HepG2 (cell line): ENCODE measurements around the gene TPX2. TPM values are rescaled to one million over a fixed set of nuclear protein-coding genes. Genes with fewer than 3 reads are reported as not detected.

Source experiments
- ATAC-seq: fragments of 200-7000 bp; cut with Tn5 transposase; 3 replicates; pipeline ENCODE4 v1.9.1; 2020; ENCODE audit warnings: mild to moderate bottlenecking, moderate library complexity
- BruUV-seq: library from RNA; stranded (reverse); fragments of 400-500 nt; replicated peaks from 2 replicates; lab custom pipeline; 2021; lab: Mats Ljungman, UMichigan
- CTCF ChIA-PET: fragments of 300-600 bp; formaldehyde crosslinking; extraction: SDS; loops from one replicate; lab custom pipeline; 2021; ENCODE audit warnings: low total read pairs, inconsistent platforms, low intra/inter-chr PET ratio; lab: Yijun Ruan, JAX
- POLR2A ChIA-PET: fragments of 350-600 bp; sonication (Branson Sonifier 250); formaldehyde crosslinking; loops from one replicate; lab custom pipeline; 2020; ENCODE audit warnings: antibody characterized with exemption, inconsistent platforms; lab: Yijun Ruan, JAX
- DNase-seq: peaks from one replicate; pipeline ENCODE4 v3.0.0-alpha.2; 2015; ENCODE audit warnings: low spot score
- FAIRE-seq: peaks from 3 replicates; lab custom pipeline; 2011; peaks lifted over from hg19 to GRCh38; lab: Jason Lieb, UNC
- H2AFZ ChIP-seq: one replicate; pipeline ENCODE4 v1.6.1; 2011; ENCODE audit warnings: low read length, inconsistent platforms
- H3K27ac ChIP-seq: fragments of 300-600 bp; 3 replicates; pipeline ENCODE4 v1.8.0; 2011; ENCODE audit warnings: mixed run types, mild to moderate bottlenecking, mixed read lengths, low read length, inconsistent platforms; ENCODE audit not compliant: insufficient read depth; ENCODE audit errors: extremely low read length
- H3K27me3 ChIP-seq, 2 experiments: fragments of 200-600 bp in 1 of 2; 2 replicates in 1 of 2; 3 replicates in 1 of 2; pipeline versions ENCODE4 v1.6.0 to v1.8.0; 2011; ENCODE audit warnings: low read length in 2 of 2, mild to moderate bottlenecking in 2 of 2, moderate library complexity in 2 of 2, inconsistent platforms in 1 of 2; ENCODE audit not compliant: insufficient read depth in 2 of 2, control insufficient read depth in 1 of 2
- H3K36me3 ChIP-seq, 2 experiments: fragments of 200-600 bp in 1 of 2; replicated peaks in 1 of 2; 2 replicates in 1 of 2; 3 replicates in 1 of 2; pipeline versions ENCODE4 v1.5.1 to v1.8.0; 2011; ENCODE audit warnings: low read length in 2 of 2, inconsistent platforms in 1 of 2; ENCODE audit not compliant: insufficient read depth in 2 of 2, control insufficient read depth in 1 of 2
- H3K4me1 ChIP-seq: 2 replicates; pipeline ENCODE4 v1.5.1; 2012; ENCODE audit warnings: low read length, inconsistent platforms; ENCODE audit not compliant: insufficient read depth
- H3K4me2 ChIP-seq: 2 replicates; pipeline ENCODE4 v1.6.0; 2011; ENCODE audit warnings: low read depth, low read length, inconsistent platforms
- H3K4me3 ChIP-seq, 3 experiments: fragments of 200-600 bp in 1 of 3; sonication (generic), shearing (Covaris generic) in 1 of 3; replicated peaks in 1 of 3; 2 replicates each; pipeline ENCODE4 v1.5.1; 2011 to 2016; ENCODE audit warnings: low read length in 3 of 3, inconsistent platforms in 2 of 3, low read depth in 2 of 3, mild to moderate bottlenecking in 2 of 3, control low read depth in 1 of 3, mixed read lengths in 1 of 3; ENCODE audit not compliant: insufficient read depth in 1 of 3
- H3K79me2 ChIP-seq: one replicate; pipeline ENCODE4 v1.6.1; 2011; ENCODE audit warnings: low read length, inconsistent platforms; ENCODE audit not compliant: insufficient read depth
- H3K9ac ChIP-seq: 2 replicates; pipeline ENCODE4 v1.6.0; 2011; ENCODE audit warnings: mild to moderate bottlenecking, low read depth, low read length, inconsistent platforms; ENCODE audit not compliant: insufficient read depth
- H3K9me3 ChIP-seq: 2 replicates; pipeline ENCODE4 v1.5.1; 2012; ENCODE audit warnings: mild to moderate bottlenecking, low read length
- H4K20me1 ChIP-seq: 2 replicates; pipeline ENCODE4 v1.6.0; 2011; ENCODE audit warnings: inconsistent platforms, mild to moderate bottlenecking, low read length, moderate library complexity; ENCODE audit not compliant: insufficient read depth
- ETV5 ChIP-seq: IDR thresholded peaks from 2 replicates; pipeline ENCODE4 v1.6.1; 2018; ENCODE audit warnings: missing biosample characterization, missing genetic modification reagents, inconsistent platforms, borderline replicate concordance
- IRF2 ChIP-seq: IDR thresholded peaks from 2 replicates; pipeline ENCODE4 v1.6.1; 2018; ENCODE audit warnings: missing genetic modification reagents, missing compliant biosample characterization
- KLF6 ChIP-seq: IDR thresholded peaks from 2 replicates; pipeline ENCODE4 v1.8.0; 2016; ENCODE audit warnings: missing biosample characterization, missing genetic modification reagents
- TOE1 ChIP-seq: sonication (generic); formaldehyde crosslinking; IDR thresholded peaks from 2 replicates; pipeline ENCODE4 v1.4.0; 2020; ENCODE audit warnings: mild to moderate bottlenecking, missing genetic modification reagents
- ZNF224 ChIP-seq: sonication (generic); formaldehyde crosslinking; IDR thresholded peaks from 2 replicates; pipeline ENCODE4 v1.5.0; 2020; ENCODE audit warnings: mild to moderate bottlenecking, missing genetic modification reagents
- ZNF44 ChIP-seq: sonication (generic); formaldehyde crosslinking; IDR thresholded peaks from 2 replicates; pipeline ENCODE4 v1.5.1; 2020; ENCODE audit warnings: mild to moderate bottlenecking, missing genetic modification reagents
- ZNF468 ChIP-seq: sonication (generic); formaldehyde crosslinking; IDR thresholded peaks from 2 replicates; pipeline ENCODE4 v1.8.0; 2022; ENCODE audit warnings: mild to moderate bottlenecking, moderate library complexity, missing genetic modification reagents
- ZNF567 ChIP-seq: sonication (generic); formaldehyde crosslinking; IDR thresholded peaks from 2 replicates; pipeline ENCODE4 v1.8.1; 2023; ENCODE audit warnings: mild to moderate bottlenecking, missing genetic modification reagents, borderline replicate concordance
- ZNF616 ChIP-seq: sonication (generic); formaldehyde crosslinking; IDR thresholded peaks from 2 replicates; pipeline ENCODE4 v1.5.0; 2020; ENCODE audit warnings: low read depth, mild to moderate bottlenecking, missing genetic modification reagents
- WGBS: methylation state at CpG from one replicate; pipeline ENCODE4 v1.1.6; 2017; ENCODE audit warnings: low lambda C conversion rate; 5-methylcytosine and 5-hydroxymethylcytosine counted together
- in situ Hi-C: cut with HindIII; loops from 2 replicates; pipeline ENCODE4 v1.10.0; 2017; ENCODE audit warnings: low pct_unique_long_range_greater_than_20kb; ENCODE audit not compliant: extremely low pct_ligation_motif_present
- intact Hi-C: fragments of 100-400 bp; cut with micrococcal nuclease; formaldehyde crosslinking; loops from one replicate; pipeline ENCODE4 v1.10.0; 2022; ENCODE audit not compliant: unreplicated experiment
- polyA plus RNA-seq, 8 experiments: library from polyadenylated mRNA; depleted of rRNA in 3 of 8; stranded (reverse) in 7 of 8; unstranded in 1 of 8; fragments of >200 nt; fragmentation: Illumina TruSeq in 4 of 8; extraction: Trizol in 4 of 8; gene quantifications; 2 replicates each; pipeline versions ENCODE4 v1.2.1 to v1.2.3, GENCODE V29; 2011 to 2016; ENCODE audit warnings: low read depth in 4 of 8, missing spikeins in 1 of 8, mixed read lengths in 1 of 8; ENCODE audit not compliant: insufficient read depth in 1 of 8
- total RNA-seq, 5 experiments: library from RNA; depleted of rRNA; stranded (reverse); fragments of >200 nt; fragmentation: Illumina TruSeq; extraction: Trizol; gene quantifications; 2 replicates each; pipeline ENCODE4 v1.2.3, GENCODE V29; 2016; ENCODE audit warnings: low read depth in 1 of 5
- TF ChIP-seq, protein P1 (sequence below): sonication (generic); formaldehyde crosslinking; IDR thresholded peaks from 2 replicates; pipeline ENCODE4 v1.4.0; 2020; ENCODE audit warnings: missing genetic modification reagents, low read depth, mild to moderate bottlenecking, borderline replicate concordance
- TF ChIP-seq, protein P2 (sequence below): sonication (generic); formaldehyde crosslinking; IDR thresholded peaks from 2 replicates; pipeline ENCODE4 v1.4.0; 2020; ENCODE audit warnings: mild to moderate bottlenecking, missing genetic modification reagents
- TF ChIP-seq, protein P3 (sequence below): sonication (generic); formaldehyde crosslinking; IDR thresholded peaks from 2 replicates; pipeline ENCODE4 v1.9.0; 2021; ENCODE audit warnings: missing genetic modification reagents, mild to moderate bottlenecking, borderline replicate concordance
- TF ChIP-seq, protein P4 (sequence below): IDR thresholded peaks from 2 replicates; pipeline ENCODE4 v1.6.1; 2016; ENCODE audit warnings: low read depth, borderline replicate concordance

Gene TPX2
- total and polyA plus RNA-seq, 2 of the 13 experiments (the other 11 are each of a cell fraction or from before 2014, with no cell fraction given) = 34.3 to 124 TPM

DNA sequence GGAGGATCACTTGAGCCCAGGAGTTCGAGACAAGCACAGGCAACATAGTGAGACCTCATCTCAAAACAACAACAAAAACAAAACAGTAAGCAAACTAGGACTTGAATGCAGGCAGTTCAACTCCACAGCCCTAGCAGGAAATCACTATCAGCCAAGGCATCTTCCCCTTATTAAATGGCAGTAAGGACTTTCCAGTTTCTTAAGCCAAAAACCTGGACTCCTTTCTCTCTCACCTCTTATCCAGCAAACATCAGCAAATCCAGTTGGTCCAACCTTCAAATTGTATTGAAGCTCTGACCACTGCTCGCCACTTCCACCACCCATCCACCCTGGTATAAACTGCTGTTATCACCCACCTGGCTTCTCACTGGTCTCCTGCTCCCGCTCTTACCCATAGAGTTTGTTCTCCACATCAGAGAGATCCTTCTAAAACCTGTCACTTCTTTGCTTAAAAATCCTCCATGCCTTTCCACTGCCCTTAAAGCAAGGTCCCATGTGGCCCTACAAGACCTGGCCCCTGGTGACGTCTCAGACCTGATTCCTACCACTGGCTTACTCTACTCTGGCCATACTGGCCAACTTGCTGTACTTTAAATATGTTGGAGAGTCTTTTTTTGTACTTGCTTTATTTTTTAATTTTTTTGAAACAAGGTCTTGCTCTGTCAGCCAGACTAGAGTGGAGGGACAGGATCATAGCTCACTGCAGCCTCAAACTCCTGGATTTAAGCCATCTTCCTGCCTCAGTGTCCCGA lies 44.1 kb upstream of the TPX2 start (continued):
- TF ChIP-seq, protein P1, sequence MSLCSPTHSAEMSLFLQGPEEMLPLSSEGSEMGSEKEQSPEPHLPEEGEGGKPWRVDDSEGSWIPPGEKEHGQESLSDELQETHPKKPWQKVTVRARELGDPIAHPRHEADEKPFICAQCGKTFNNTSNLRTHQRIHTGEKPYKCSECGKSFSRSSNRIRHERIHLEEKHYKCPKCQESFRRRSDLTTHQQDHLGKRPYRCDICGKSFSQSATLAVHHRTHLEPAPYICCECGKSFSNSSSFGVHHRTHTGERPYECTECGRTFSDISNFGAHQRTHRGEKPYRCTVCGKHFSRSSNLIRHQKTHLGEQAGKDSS (CRISPR knock-in tag) = no peak

DNA sequence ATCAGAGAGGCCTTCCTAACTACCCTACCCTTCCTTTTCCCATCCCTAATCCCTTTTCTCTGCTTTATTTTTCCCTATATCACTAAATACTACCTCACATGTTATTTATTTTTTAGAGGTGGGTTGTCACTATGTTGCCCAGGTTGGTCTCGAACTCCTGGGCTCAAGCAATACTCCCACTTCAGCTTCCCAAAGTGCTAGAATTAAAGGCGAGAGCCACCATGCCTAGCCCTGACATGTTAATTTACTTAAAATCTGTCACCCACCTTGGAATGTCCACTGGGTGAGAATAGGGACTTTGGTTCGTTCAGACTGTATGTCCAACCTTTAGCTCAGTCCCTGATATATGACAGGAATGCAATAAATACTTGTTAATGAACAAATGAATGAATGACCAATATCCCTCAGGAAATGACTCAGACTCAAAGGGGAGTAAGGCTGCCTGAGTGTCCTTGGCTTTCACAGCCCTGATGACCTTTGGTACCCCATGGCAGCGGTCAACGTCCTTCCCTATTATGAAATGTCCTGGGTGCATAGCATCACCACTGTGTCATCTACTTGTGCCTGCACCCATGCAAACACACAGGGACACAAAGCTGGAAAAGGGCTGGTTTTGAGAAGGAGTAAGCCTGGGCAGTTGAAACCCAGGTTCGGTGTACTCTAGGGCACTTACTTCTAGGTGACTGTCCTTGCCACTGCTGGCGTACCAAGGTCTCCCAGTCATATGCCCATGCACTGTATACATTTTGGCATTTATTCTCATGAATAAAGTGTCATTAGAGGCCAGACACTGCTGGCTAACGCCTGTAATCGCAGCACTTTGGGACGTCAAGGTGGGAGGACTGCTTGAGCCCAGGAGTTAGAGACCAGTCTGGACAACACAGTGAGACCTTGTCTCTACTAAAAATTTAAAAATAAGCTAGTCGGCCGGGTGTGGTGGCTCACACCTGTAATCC lies 43.0 kb upstream of the TPX2 start:
- in situ Hi-C loops = no loop called here
- POLR2A ChIA-PET = interaction anchor here (0.8 to 33.2 kb wide), 19 partner anchors 8 to 149 kb away, joined by 3 to 2822 read pairs (median 13); partner anchors contain the start of genes BCL2L1, ID1 and TPX2
- TSS peak; percentile 70 for BruUV-seq
- 0 out of 2 replicates have a peak, but pooled peaks have one; percentile 24 for TF ChIP-seq ZNF44 (CRISPR knock-in tag)
- TF ChIP-seq, protein P2, sequence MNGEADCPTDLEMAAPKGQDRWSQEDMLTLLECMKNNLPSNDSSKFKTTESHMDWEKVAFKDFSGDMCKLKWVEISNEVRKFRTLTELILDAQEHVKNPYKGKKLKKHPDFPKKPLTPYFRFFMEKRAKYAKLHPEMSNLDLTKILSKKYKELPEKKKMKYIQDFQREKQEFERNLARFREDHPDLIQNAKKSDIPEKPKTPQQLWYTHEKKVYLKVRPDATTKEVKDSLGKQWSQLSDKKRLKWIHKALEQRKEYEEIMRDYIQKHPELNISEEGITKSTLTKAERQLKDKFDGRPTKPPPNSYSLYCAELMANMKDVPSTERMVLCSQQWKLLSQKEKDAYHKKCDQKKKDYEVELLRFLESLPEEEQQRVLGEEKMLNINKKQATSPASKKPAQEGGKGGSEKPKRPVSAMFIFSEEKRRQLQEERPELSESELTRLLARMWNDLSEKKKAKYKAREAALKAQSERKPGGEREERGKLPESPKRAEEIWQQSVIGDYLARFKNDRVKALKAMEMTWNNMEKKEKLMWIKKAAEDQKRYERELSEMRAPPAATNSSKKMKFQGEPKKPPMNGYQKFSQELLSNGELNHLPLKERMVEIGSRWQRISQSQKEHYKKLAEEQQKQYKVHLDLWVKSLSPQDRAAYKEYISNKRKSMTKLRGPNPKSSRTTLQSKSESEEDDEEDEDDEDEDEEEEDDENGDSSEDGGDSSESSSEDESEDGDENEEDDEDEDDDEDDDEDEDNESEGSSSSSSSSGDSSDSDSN (CRISPR knock-in tag) = peak; percentile 66
- TF ChIP-seq, protein P3, sequence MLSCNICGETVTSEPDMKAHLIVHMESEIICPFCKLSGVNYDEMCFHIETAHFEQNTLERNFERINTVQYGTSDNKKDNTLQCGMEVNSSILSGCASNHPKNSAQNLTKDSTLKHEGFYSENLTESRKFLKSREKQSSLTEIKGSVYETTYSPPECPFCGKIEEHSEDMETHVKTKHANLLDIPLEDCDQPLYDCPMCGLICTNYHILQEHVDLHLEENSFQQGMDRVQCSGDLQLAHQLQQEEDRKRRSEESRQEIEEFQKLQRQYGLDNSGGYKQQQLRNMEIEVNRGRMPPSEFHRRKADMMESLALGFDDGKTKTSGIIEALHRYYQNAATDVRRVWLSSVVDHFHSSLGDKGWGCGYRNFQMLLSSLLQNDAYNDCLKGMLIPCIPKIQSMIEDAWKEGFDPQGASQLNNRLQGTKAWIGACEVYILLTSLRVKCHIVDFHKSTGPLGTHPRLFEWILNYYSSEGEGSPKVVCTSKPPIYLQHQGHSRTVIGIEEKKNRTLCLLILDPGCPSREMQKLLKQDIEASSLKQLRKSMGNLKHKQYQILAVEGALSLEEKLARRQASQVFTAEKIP = no peak
- TF ChIP-seq KLF6 (CRISPR knock-in tag) = peak; percentile 88; the same call in 1 of the 2 replicates
- TF ChIP-seq TOE1 = no peak; the same call in none of the 2 replicates
- TF ChIP-seq ZNF224 (CRISPR knock-in tag) = no peak; the same call in 1 of the 2 replicates
- TF ChIP-seq ZNF567 (CRISPR knock-in tag) = 0 out of 2 replicates have a peak, but pooled peaks have one; percentile 80
- TF ChIP-seq ZNF468 (CRISPR knock-in tag) = no peak
- peak; percentile 99 for TF ChIP-seq IRF2 (CRISPR knock-in tag)
- TF ChIP-seq ETV5 (CRISPR knock-in tag) = peak; percentile 100
- TF ChIP-seq, protein P4, sequence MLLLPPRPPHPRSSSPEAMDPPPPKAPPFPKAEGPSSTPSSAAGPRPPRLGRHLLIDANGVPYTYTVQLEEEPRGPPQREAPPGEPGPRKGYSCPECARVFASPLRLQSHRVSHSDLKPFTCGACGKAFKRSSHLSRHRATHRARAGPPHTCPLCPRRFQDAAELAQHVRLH (CRISPR knock-in tag) = peak; percentile 99
- no peak for TF ChIP-seq ZNF616 (CRISPR knock-in tag)

More for the DNA sequence above, 43.0 kb upstream of the TPX2 start:
- peak; percentile 84 for ATAC-seq
- 43% methylated on average over 12 of the region's 12 CpGs for WGBS
- peaks cover 93% of the 10 kb centered on the region for H3K4me1 ChIP-seq
- H3K4me2 ChIP-seq = peak overlapping the region; percentile 58
- FAIRE-seq = peak; percentile 97
- CTCF ChIA-PET = interaction anchor here (0.9 to 1.9 kb wide), 3 partner anchors 28 to 34 kb away, joined by 3 to 7 read pairs (median 4); no protein-coding TSS in a partner anchor
- no peaks in the 10 kb centered on the region; the same call in 1 of the 2 replicates for H4K20me1 ChIP-seq
- no peaks in the 10 kb centered on the region for H3K9me3 ChIP-seq
- no peaks in the 10 kb centered on the region for H3K27me3 ChIP-seq
- H3K27ac ChIP-seq = peak overlapping the region; percentile 83
- no peak overlapping the region for H2AFZ ChIP-seq
- peaks cover 93% of the 10 kb centered on the region for H3K79me2 ChIP-seq
- H3K9ac ChIP-seq = peak overlapping the region; percentile 70
- H3K4me3 ChIP-seq = peak overlapping the region in 1 of 3 experiments; percentile 10; a peak in 1 of 6 replicates
- intact Hi-C loops = loop anchor here (1.0 to 5.0 kb wide), 4 partner anchors 8 to 34 kb away; no protein-coding TSS in a partner anchor
- peaks cover 41 to 69% of the 10 kb centered on the region in 2 experiments for H3K36me3 ChIP-seq
- DNase-seq = peak; percentile 100
